ENCODE data around the gene EPS15. TPM values are rescaled to one million over a fixed set of nuclear protein-coding genes. Genes with fewer than 3 reads are reported as not detected.
"Not testable (repeated sequence)": the region's sequence is repeated elsewhere in the genome, so short reads cannot be mapped to it uniquely, and the experiment has no call there.

Gene EPS15
- 69.1 and 87.0 TPM in 2 replicates for total RNA-seq

DNA sequence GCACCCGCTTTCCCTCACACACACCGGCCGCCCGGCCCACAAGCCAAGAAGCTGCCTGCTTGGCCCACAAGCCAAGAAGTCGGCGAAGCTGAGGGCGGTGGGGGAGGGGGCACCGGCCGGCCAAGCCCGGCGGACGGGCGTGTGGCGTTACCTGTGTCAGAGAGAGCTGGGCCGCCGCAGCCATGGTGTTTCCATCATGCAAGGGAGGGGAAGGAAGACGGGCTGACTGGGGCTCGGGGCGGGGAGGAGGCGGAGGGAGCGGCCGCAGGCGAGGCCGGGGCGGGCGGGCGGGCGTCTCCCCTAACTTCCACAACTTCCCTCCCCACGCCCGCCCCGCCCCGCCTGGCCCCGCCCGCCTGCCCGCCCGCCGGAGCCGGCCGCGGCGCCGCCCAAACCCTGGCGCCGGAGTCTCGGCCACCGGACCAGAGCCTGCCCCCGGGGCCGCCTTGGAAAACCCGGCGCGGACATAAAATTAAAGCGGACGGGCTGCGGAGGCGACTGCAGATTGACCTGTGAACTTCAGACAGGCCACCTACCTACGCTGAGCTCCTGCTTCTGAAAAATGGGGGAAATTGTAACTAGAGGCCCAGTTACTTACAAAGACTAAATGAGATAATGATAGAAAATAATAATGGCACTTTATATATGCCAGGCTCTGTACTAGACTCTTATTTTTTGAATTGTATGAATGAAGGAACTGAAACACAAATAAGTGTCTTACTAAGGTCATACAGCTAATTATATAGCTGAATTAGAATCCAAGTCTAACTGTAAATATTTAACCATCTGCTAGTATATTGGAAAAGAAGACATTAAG lies at the start of gene EPS15:
Gene EPS15, minus strand, starts transcription at position 219 of the 817 bp plus-strand sequence. Its CDS starts 35 bp downstream, at position 184.
- DNase-seq (ENCODE audit: low read depth in 2 of 2), result peak; percentile 56 to 80

DNA sequence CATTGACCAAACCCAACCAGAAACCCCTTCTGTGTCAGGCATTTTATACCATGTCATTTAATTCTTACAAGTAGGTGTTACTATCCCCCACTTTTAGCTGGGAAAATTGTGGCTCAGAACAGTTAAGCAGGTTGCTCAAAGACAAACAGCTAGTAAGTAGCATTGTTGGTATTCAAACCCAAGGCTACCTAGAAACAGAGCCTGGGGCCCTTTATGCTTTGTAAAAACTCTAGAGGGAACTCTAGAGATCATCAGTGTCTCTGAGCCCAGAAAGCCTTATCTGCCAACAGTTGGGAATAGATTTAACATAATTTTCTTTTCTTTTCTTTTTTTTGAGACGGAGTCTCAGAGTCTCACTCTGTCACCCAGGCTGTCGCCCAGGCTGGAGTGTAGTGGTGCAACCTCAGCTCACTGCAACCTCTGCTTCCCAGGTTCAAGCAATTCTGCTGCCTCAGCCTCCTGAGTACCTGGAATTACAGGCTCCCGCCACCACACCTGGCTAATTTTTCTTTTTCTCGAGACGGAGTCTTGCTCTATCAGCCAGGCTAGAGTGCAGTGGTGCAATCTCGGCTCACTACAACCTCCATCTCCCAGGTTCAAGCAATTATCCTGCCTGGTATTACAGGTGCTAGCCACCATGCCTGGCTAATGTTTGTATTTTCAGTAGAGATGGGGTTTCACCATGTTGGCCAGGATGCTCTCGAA lies 49.3 kb upstream of the EPS15 start:
- DNase-seq (ENCODE audit: low read depth in 2 of 2), result no peak

DNA sequence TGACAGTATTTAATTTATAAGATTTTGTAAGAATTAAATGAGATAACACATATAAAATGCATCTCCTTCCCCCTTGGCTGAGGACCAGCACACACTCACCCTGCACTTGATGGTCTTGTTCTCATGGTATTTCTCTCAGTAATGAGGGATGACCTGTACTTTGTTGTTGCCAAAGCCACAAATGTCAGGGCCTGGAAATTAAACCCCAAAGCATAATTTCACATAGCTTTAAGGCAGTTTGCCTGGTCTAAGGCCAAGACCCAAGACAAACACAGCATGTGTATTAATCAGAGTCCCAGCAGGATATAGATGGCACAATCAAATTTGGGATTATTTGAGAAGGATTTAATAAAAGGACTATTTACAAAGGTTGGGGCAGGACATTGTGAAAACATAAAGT lies 48.6 kb upstream of the EPS15 start:
- DNase-seq (ENCODE audit: low read depth in 2 of 2), result peak in 1 of 2 donors; percentile 32

DNA sequence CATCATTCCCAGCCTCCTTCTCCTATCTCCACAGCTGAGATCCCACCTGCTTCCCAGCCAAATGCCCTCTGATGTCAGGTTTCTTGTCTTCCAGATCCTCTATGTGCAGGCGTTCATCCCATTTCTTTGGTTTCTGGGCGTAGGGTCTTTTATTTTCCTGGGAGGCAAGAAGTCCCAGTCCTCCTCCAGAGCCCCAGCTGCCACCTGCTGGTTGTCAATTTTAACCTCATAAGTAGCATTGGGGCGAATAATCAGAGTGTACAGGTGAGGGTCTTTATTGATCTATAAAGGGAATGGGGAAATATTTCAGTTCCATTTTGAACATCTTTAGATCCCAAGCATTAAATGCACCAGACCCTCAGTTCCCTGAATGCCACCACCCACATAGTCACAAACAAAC lies 47.2 kb upstream of the EPS15 start:
- DNase-seq (ENCODE audit: low read depth in 2 of 2), result no peak

DNA sequence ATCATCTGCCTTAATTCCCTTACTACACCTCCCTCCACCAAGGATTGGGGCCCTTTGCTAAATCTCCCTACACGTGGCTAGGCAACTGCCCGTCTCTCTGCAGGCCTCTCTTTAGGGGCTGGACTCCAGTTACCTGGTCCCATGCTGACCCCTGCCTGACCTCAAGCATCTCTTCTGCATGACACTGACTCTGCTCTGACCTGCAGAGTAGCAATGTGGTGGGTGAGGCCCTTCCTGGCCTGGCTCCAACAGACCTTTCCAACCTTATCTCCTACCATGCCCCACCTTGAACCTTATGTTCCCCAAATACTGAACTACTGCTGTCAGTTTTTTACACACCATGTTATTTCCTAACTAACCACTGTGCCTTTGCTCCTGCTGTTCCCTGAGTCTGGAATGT lies 45.9 kb upstream of the EPS15 start:
- DNase-seq (ENCODE audit: low read depth in 2 of 2), result no peak

DNA sequence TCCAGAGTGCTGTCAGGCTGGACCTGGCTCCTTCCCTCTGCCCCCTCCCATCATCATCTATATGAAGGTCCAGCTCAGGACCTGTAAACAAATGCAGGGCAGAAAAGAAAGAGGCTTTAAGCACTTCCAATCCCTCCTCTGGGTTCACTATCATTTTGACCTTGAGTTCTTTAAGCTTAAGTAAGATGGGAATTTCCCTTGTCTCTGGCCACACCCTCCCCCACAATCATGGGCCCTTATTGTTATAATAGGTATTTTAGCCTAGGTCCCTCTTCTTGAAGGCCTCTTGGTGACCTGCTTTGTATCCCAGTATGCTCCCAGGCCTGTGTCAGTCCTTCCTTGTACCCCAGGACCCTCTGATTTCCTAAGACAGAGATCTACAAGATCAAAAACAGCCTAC lies 45.1 kb upstream of the EPS15 start:
- DNase-seq (ENCODE audit: low read depth in 2 of 2), result peak in 1 of 2 donors; percentile 21

DNA sequence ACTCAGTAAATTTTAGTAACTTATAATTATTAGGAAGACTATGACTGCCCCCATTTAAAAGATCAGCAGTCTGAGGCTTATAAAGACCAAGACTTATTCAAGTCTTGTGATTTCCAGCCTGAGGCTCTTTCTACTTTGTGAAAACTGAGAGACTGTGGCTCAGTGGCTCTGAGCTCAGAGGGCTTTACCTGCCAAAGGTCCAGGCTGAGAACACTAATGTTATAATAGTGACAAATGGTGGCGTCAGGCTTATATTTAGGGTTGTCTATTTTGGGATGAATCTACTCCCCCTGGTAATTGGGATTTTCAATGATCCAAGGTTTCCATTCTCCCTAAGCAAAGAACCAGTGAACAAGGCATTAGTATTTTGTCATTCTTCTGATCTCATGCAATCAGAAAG lies 42.6 kb upstream of the EPS15 start:
- DNase-seq (ENCODE audit: low read depth in 2 of 2), result no peak

DNA sequence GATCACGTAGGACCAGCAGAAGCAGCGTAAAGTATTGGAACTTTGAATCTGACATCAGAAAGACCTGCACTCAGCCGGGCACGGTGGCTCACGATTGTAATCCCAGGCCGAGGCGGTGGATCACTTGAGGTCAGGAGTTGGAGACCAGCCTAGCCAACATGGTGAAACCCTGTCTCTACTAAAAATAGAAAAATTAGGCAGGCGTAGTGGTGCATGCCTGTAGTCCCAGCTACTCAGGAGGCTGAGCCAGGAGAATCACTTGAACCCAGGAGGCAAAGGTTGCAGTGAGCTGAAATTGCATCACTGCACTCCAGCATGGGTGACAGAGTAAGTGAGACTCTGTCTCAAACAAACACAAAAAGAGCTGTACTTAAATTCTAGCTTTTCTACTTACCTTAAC lies 41.8 kb upstream of the EPS15 start:
- DNase-seq (ENCODE audit: low read depth in 2 of 2), result not testable (repeated sequence)

DNA sequence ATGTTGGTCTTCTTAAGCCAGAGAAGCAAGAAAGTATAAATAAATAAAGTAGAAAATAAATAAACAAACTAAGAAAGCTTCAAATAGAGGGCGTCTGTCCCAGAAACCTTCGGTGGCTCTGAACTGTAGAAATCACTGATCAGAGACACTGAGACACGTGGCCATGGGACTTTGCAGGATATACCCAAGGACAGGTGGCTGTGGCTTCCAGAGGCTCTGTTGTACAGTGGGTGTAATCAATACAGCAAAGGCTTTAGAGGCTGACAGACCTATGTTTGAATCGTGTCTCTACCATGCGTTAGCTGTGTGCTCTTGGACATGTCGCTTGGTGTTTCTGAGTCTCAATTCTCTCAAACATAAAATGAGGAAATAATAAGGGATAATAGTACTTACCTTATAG lies 41.0 kb upstream of the EPS15 start:
- no peak for DNase-seq (ENCODE audit: low read depth in 2 of 2)

DNA sequence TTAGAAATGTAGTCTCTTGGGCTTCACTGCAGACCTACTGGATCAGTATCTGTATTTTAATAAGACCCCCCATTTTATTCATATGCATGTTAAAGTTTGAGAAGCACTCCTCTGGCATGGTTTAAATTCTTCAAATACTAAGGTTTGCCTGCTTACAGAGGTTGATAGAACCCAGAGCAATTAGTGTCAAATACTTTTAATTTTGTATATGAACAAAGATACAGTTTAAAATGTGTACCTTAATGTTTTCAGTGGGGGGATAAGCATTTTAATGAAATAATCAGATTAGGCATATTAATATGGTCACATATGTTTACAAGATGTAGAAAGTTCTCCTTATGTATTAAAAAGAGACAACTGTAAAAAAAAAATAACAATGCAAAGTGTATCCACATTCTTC lies 40.4 kb upstream of the EPS15 start:
- DNase-seq (ENCODE audit: low read depth in 2 of 2), result no peak

DNA sequence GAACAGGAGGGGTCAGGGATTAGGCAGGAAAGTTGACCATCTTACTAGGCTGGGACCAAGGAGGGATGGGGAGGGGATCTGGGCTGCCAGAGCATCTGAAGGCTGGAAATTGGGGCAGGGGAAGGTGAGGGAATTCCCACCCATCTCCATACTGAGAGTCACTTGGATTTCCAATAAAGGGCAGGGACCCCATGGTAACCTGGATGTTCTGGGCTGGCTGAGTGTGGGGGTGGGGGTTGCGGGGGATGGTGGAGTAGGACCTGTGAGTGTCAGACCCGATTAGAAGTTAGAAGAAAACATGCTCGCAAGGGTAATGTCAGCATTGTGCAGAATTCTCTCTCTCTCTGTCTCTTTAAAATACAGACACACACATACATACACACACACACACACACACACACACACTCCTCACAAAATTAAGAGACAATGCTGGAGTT lies 40.0 kb upstream of the EPS15 start:
- DNase-seq (ENCODE audit: low read depth in 2 of 2), result no peak

DNA sequence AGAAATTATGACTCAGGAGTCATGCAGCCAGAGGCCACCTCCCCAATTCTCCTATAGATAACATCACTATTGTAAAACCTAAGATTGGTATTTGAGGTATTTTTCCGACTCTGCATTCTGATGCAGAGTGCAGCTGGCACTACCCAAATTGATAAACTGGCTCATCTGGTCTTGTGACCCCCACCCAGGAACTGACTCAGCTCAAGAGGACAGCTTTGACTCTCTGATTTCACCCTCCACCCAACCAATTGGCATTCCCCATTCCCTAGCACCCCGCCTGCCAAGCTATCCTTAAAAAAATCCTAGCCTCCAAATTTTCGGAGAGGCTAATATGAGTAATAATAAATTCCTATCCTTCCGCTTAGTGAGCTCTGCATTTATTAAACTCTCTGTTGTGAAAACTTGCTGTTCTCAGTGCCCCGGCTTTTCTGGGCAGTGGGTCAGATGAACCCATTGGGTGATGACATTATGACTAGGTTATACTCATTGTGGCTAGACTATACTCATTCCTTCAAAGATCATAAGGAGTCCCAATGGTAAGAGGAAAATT lies 39.4 kb upstream of the EPS15 start:
- DNase-seq (ENCODE audit: low read depth in 2 of 2), result peak in 1 of 2 donors; percentile 46

DNA sequence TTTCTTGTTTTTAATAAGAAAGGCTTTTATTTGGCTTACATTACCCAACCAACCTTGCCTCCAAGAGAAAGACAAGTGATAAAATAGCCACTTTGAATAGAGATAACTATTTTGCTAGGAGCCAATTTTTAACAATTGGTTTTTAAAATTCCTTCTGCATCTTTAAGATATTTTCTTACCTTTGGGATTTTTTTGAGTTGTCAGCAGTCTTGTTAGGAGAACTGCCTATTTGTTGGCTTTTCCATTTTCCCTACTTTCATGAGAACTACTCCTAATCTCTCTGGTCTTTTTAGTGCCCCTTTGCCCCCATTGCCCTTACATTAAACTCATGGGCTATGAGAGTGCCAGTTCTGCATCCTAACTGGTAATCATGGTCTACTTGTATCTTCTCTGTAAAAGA lies 38.1 kb upstream of the EPS15 start:
- DNase-seq (ENCODE audit: low read depth in 2 of 2), result no peak

DNA sequence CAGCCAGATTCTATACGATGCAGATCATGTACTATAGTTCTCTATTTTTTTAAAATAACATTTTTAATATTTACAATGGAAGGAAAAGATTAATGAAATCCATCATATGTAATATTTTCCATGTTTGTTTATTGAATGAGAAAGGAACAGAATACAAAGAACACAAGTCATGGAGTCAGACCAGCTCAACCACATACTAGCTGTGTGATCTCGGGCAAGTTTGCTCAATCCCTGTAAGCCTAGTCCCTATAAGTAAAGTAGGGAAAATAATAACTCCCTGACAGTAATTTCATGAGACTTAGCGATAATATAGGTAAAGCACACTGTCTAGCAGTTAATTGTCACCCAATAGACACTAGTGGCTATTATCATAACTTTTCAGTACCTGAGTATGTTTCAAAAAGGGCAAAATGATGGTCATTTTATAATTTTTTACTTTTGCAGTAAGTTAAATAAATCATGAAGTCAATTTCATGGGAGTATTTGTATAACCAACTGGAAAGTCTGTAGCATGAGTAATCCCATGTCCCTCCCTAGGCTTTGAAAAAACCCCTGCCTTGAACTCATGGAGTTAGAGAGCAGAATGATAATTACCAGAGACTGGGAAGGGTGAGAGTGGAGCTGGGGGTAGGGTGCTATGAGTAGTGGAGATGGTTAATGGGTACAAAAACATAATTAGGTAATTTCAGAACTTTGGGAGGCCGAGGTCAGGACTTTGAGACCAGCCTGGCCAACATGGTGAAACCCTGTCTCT lies 37.0 kb upstream of the EPS15 start:
- no peak for DNase-seq (ENCODE audit: low read depth in 2 of 2)

DNA sequence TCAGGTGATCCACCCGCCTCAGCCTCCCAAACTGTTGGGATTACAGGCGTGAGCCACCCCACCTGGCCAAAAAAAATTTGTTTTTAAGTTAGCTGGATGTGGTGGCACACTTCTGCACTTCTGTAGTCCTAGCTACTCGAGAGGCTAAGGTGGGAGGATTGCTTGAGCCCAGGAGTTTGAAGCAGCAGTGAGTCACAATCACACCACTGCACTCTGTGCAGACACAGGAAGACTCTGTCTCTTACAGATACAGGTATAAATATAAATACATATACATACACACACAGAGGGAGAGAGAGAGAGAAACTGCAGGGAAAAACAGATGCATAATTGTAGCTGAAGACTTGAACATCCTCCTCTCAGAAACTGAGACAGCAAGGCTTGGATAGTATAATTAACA lies 34.8 kb upstream of the EPS15 start:
- peak in 1 of 2 donors; percentile 51 for DNase-seq (ENCODE audit: low read depth in 2 of 2)

DNA sequence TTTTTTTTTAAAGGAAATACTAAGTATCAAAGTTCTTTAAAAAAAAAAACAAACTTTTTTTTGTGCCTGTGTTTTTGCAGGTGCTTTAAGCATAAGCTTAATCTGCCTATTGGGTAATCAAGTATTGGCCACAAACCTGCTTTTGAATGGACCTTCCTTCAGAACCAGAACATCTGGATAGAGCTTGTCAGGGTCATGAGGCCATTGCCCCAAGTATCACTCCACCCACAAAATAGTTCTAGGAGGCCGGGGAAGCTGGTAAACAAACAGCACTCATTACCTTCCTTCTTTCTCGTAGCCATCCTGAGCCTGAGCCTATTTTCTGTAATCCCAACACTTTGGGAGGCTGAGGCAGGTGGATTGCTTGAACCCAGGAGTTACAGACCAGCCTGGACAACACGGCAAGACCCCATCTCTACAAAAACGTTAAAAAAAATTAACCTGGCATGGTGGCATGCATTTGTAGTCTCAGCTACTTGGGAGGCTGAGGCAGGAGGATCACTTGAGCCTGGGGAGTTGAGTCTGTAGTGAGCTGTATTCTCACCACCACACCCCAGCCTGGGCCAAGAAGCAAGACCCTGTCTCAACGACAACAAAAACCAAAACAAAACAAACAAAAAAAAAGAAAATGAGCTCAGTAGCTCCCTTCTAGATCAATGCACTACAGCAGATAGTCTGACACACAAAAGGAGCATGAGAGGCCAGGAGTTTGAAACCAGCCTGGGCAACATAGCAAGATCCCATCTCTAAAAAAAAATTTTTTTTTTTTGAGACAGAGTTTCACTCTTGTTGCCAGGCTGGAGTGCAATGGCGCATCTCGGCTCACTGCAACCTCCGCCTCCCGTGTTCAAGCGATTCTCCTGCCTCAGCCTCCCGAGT lies 34.1 kb upstream of the EPS15 start:
- no peak for DNase-seq (ENCODE audit: low read depth in 2 of 2)

DNA sequence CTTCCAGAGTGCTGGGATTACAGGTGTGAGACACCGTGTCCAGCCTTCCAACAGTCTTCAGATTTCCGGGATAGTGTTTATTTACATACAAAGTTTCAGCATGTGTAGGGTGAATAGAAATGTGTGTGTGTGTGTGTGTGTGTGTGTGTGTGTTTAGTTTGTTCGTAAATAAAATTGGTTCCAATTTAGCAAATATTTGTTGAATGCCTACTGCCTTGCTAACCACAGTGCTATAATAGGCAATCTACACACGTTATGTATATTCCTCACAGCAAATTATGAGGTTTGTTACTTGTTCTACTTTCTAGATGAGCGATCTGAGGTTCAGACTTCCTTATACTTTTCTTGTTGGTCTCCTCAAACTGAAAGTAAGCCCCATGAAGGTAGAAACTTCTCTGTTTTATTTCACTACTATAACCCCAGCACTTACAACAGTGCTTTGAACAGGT lies 32.8 kb upstream of the EPS15 start:
- no peak for DNase-seq (ENCODE audit: low read depth in 2 of 2)

DNA sequence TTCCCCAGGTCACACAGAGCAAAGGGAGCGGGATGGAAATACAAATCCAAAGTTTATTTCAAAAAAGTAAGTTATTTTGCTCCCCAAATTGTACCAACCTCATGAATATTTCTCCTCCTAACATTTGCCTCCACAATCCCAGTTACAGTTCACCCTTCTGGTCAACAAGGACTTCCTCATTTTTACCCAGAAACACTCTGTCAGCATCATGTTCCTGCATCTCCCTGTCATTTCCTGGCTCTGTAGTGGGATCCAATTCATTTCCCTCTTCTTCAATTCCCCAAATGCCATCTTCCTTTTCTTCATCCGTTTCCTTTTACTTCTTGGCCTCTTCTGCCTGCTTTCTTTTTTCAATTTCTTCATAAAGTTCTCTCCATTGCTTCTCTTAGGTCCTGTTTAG lies 32.0 kb upstream of the EPS15 start:
- DNase-seq (ENCODE audit: low read depth in 2 of 2), result no peak

DNA sequence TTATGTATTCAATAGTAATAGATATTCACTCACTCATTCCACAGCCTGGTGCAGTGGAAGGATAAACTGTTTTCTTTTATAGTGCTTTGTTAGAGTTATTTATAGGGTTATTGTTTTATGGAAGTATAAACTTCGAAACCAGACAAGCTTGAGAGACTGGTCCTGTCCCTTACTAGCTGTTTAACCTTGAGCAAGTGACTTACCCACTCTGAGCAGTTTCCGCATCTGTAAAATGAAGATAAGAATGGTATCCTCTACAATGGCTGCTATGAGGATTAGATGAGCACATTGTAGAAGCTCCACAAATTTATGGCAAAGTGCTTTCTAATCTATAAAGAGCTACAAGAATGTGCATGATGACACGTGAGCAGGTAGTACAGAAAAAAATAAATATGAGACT lies 30.8 kb upstream of the EPS15 start:
- no peak for DNase-seq (ENCODE audit: low read depth in 2 of 2)

DNA sequence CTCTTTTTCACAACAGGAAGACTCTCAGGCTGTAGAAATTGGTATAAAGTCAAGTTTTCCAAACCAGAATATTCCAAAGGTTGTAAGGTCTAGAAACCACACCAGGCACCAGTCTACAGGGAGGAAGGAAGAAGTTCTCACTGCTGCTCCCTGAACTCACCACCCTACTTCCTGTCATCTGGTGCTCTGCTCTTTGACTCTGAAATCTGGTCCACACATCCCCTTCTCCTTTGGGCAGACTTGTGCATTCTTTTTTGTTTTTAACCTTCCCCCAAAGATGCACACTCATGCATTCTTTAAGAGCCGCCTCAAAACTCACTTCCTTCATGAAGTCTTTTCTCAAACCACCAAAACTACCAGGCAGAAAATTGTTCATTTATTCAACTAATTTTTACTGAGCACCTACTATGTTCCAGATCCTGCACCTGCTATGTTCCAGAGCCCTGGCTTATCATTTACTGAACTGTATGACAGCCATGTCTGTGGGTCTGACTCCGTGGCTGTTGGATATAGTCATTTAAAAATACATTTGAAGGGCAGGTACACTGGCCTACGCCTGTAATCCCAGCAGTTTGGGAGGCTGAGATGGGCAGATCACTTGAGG lies 30.1 kb upstream of the EPS15 start:
- DNase-seq (ENCODE audit: low read depth in 2 of 2), result peak; percentile 86 to 87

All from dermis microvascular lymphatic vessel endothelial cell (primary cell).